Activated CD8-positive, alpha-beta memory T cell treated with anti-CD3 and anti-CD28 coated beads, Interleukin-2, amount 10 ng/mL, durations not matched to agents 7 days and 5 days (primary cell): ENCODE measurements around the gene USP24. TPM values are rescaled to one million over a fixed set of nuclear protein-coding genes. Genes with fewer than 3 reads are reported as not detected.

Experiments used
- ATAC-seq: fragments of 150-1000 bp; cut with Tn5 transposase; one replicate; pipeline ENCODE4 v1.10.0; 2021; ENCODE audit warnings: moderate library complexity
- CTCF ChIA-PET: fragments of 350-600 bp; sonication (Branson Sonifier 250); formaldehyde crosslinking; loops from one replicate; lab custom pipeline; 2021; ENCODE audit warnings: antibody characterized with exemption; lab: Charles Lee
- DNase-seq: peaks from one replicate; pipeline ENCODE4 v3.0.0-alpha.2; 2020
- H3K27ac Mint-ChIP-seq: one replicate; pipeline ENCODE4 v1.8.0; 2021; ENCODE audit warnings: mild to moderate bottlenecking, mixed read lengths
- H3K27me3 Mint-ChIP-seq: one replicate; pipeline ENCODE4 v1.8.0; 2021; ENCODE audit warnings: mixed read lengths
- H3K36me3 Mint-ChIP-seq: one replicate; pipeline ENCODE4 v1.8.0; 2021; ENCODE audit warnings: mild to moderate bottlenecking, mixed read lengths
- H3K4me1 Mint-ChIP-seq: one replicate; pipeline ENCODE4 v1.8.0; 2021; ENCODE audit warnings: mixed read lengths
- H3K4me3 Mint-ChIP-seq: one replicate; pipeline ENCODE4 v1.8.0; 2021; ENCODE audit warnings: mild to moderate bottlenecking, moderate library complexity, mixed read lengths
- H3K9me3 Mint-ChIP-seq: one replicate; pipeline ENCODE4 v1.8.0; 2022; ENCODE audit warnings: low read depth, mixed read lengths
- total RNA-seq, 2 experiments: library from RNA; stranded (reverse); gene quantifications; one replicate each; pipeline ENCODE4 v1.2.3, GENCODE V29; 2021

Gene USP24
- total RNA-seq, 2 experiments from 2014 or later, result 38.2 to 42.3 TPM

DNA sequence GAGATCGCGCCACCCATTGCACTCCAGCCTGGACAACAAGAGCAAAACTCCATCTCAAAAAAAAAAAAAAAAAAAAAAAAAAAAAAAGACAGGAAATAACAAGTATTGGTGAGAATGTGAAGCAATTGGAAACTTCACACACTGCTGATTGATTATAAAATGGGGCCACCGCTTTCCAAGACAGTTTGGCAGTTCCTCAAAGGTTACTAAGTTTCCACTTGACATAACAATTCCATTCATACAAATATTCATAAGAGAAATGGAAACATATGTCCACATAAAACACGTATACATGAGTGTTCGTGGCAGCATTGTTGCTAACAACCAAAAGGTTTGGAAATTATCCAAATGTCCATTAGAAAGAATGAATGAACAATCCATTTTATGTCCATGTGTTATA lies 26.3 kb downstream of the USP24 start:
- H3K27ac Mint-ChIP-seq, result no peak overlapping the region
- DNase-seq, result no peak
- peaks cover 38% of the 10 kb centered on the region for H3K36me3 Mint-ChIP-seq

DNA sequence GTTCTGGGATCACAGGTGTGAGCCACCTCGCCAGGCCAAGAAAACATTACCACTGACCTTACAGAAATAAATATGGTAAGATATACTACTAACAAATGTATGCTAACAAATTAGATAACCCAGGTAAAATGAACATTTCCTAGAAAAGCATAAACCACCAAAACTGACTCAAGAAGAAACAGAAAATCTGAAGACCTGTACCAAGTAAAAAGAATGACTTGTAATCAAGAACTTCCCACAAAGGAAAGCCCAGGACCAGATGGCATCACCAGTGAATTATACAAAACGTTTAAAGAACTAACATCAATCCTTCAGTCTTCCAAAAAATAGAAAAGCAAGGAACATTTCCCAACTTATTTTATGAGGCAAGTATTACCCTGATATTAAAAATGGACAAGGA lies 29.3 kb downstream of the USP24 start:
- Mint-ChIP-seq H3K27ac (no peak overlapping the region), H3K27me3 (no peaks in the 10 kb centered on the region), H3K9me3 (peaks cover 21% of the 10 kb centered on the region), H3K4me3 (no peak overlapping the region), H3K36me3 (peaks cover 49% of the 10 kb centered on the region), H3K4me1 (peaks cover 31% of the 10 kb centered on the region)
- ATAC-seq, result no peak
- no peak for DNase-seq
- CTCF ChIA-PET, result no interaction called here

More for the DNA sequence above, 26.3 kb downstream of the USP24 start:
- CTCF ChIA-PET, result no interaction called here
- Mint-ChIP-seq H3K27me3 (no peaks in the 10 kb centered on the region), H3K4me3 (no peak overlapping the region), H3K4me1 (peaks cover 29% of the 10 kb centered on the region), H3K9me3 (peaks cover 19% of the 10 kb centered on the region)
- no peak for ATAC-seq

DNA sequence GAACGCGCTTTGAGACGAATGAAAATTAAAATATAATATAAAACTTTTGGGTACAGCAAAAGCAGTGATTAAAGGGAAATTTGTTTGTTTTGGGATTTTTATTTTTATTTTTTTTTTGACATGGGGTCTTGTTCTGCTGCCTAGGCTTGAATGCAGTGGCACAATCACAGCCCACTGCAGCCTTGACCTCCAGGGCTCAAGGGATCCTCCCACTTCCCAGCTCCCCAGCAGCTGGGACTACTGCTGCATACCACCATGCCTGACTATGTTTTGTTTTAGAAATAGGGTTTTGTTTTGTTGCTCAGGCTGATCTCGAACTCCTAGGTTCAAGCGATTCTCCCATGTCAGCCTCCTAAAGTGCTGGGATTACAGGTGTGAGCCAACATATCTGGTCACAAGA lies 30.3 kb downstream of the USP24 start:
- Mint-ChIP-seq H3K4me1 (peaks cover 37% of the 10 kb centered on the region), H3K27ac (no peak overlapping the region), H3K27me3 (no peaks in the 10 kb centered on the region), H3K4me3 (no peak overlapping the region), H3K9me3 (peaks cover 21% of the 10 kb centered on the region), H3K36me3 (peaks cover 55% of the 10 kb centered on the region)
- CTCF ChIA-PET, result no interaction called here
- ATAC-seq (no peak), DNase-seq (no peak)

DNA sequence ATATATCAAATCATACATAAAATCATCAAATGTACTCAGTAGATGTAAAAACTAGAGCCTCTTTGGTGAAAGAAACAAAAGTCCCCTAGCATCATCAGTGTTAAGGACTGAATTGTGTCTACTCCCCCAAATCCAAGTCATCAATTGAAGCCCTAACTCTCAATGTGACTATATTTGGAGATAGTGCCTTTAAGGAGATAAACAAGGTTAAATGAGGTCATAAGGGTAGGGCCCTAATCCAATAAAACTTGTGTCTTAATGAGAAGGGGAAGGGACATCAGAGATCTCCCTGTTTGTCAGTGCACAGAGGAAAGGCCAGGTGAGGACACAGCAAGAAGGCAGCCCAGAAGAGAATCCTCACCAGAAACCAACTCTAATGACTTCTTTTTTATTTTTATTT lies 33.5 kb downstream of the USP24 start:
- CTCF ChIA-PET, result no interaction called here
- Mint-ChIP-seq H3K27ac (no peak overlapping the region), H3K27me3 (no peaks in the 10 kb centered on the region), H3K9me3 (peaks cover 15% of the 10 kb centered on the region), H3K4me3 (no peak overlapping the region), H3K36me3 (peaks cover 55% of the 10 kb centered on the region), H3K4me1 (peaks cover 32% of the 10 kb centered on the region)
- no peak for ATAC-seq
- DNase-seq, result no peak

DNA sequence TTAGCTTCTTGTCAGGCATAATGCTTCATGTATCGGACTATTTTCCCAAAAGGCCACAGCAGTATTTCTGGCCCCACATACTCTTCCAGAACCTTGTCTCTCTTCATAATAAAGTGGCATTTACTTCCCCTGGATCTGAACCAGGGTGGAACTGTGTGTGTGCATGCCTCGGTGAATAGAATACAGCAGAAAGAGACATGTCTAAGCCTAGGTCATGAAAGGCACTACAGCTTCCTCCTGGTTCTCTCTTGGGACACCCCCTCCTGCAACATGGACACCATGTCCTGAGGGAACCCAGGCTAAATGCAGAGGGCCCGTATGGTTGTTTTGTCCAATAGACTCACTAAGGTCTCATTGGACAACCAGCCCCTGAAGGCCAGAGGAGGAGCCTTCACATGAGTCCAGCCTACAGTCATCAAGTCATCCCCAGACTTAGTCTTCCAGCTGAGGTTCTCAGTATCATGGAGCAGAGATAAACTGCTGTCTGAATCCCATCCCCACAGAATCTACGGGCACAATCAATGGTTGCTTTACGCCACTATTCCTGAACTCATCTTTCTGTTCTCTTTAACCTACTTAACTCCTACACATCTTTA lies 35.0 kb downstream of the USP24 start:
- Mint-ChIP-seq H3K27ac (no peak overlapping the region), H3K36me3 (peaks cover 46% of the 10 kb centered on the region), H3K9me3 (peaks cover 10% of the 10 kb centered on the region), H3K4me1 (peaks cover 20% of the 10 kb centered on the region), H3K4me3 (no peak overlapping the region), H3K27me3 (no peaks in the 10 kb centered on the region)
- CTCF ChIA-PET, result no interaction called here
- ATAC-seq (no peak), DNase-seq (no peak)

DNA sequence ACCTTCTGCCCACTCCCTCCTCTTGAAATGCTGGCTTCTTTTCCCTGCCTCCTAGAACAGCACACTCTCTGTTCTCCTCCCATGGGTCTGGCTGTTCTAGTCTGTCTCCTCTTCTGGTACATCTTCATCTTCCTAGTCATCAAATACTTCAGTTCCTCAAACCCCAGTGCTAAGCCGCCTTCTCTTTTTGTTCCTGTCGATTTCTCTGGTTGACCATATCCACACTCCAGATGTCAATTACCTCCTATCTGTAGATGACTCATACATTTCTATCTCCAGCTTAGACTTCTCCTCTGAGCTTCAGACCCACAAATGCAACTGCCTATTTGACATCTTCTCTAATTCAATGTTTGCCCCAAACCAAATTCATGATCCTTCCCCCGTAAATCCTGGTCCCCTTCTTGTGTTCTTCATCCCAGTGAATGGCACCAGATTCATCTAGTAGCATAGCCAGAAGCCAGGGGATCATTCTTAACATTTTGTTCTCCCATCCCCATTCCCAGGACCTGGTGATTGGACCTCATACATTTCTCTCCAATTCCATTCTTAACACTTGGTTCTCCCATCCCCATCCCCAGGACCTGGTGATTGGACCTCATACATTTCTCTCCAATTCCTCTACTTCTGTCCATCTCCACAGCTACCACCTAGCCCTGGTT lies 35.9 kb downstream of the USP24 start:
- Mint-ChIP-seq H3K27me3 (no peaks in the 10 kb centered on the region), H3K9me3 (peaks cover 4% of the 10 kb centered on the region), H3K27ac (no peak overlapping the region)

DNA sequence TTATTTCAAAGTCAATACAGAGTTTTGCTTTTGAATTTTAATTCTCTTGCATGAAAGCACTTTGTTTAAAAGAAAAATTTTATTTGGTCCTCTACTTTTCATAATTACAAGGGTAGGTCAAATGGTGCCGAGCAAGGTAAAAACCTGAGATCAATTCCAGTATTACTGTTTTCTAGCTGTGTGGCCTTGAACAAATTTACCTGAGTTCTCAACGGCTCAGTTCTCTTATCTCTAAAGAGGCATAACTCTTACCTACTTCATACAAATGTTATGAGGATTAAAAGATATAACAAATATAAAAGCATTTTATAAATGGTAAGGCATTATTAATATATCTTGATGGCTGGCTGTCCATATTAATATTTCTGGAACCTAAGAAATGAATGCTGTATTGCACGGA lies 42.5 kb downstream of the USP24 start:
- Mint-ChIP-seq H3K27ac (no peak overlapping the region), H3K9me3 (no peaks in the 10 kb centered on the region), H3K4me3 (no peak overlapping the region), H3K4me1 (no peaks in the 10 kb centered on the region), H3K36me3 (peaks cover 26% of the 10 kb centered on the region), H3K27me3 (no peaks in the 10 kb centered on the region)
- ATAC-seq (no peak), DNase-seq (no peak)
- CTCF ChIA-PET, result interaction anchor here (1.0 kb wide), 1 partner anchor 81 kb away, joined by 3 read pairs; no protein-coding TSS in a partner anchor

More for the DNA sequence above, 35.9 kb downstream of the USP24 start:
- ATAC-seq (no peak), DNase-seq (no peak)
- peaks cover 39% of the 10 kb centered on the region for H3K36me3 Mint-ChIP-seq
- CTCF ChIA-PET, result no interaction called here
- no peak overlapping the region for H3K4me3 Mint-ChIP-seq
- peaks cover 15% of the 10 kb centered on the region for H3K4me1 Mint-ChIP-seq

DNA sequence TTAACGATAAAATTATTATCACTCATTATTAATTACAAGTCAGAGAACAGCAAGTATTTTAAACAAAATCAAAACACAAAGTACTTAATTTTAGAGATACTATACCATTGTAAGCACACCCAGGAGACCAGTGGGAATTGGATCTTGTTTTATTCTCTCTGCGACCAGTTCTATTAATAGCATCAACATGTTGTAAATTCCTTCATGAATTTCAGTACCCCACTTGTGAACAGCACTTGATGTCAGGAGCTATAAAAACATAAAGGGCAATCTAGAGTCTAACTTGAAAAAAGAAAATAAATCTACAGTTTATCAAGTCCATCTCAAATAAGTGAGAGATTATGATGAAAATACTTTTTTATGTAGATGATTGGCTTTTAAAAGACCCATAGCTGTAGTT lies 42.9 kb downstream of the USP24 start:
- H3K36me3 Mint-ChIP-seq, result peaks cover 30% of the 10 kb centered on the region
- H3K4me3 Mint-ChIP-seq, result no peak overlapping the region
- H3K9me3 Mint-ChIP-seq, result no peaks in the 10 kb centered on the region
- CTCF ChIA-PET, result no interaction called here
- no peaks in the 10 kb centered on the region for H3K27me3 Mint-ChIP-seq
- ATAC-seq (no peak), DNase-seq (no peak)
- H3K4me1 Mint-ChIP-seq, result no peaks in the 10 kb centered on the region
- H3K27ac Mint-ChIP-seq, result no peak overlapping the region

DNA sequence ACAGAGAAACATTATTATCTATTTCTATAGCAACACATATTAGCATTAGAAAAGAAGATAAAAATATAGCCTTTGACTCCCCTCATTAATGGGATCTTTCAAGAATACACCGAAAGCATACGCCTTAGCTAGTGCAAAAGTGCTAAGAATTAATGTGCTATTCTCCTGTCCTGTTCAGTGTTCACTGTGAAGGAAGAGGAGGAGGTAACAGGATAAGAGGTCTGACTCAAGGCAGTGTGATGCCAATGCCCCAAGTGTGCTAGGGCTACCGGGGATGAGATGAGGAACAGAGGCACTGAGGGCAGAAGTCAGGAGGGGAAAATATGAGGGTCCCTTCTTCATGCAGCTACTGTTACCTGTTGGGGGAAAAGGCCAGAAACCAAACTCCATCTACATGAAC lies 43.5 kb downstream of the USP24 start:
- CTCF ChIA-PET, result no interaction called here
- peaks cover 30% of the 10 kb centered on the region for H3K36me3 Mint-ChIP-seq

DNA sequence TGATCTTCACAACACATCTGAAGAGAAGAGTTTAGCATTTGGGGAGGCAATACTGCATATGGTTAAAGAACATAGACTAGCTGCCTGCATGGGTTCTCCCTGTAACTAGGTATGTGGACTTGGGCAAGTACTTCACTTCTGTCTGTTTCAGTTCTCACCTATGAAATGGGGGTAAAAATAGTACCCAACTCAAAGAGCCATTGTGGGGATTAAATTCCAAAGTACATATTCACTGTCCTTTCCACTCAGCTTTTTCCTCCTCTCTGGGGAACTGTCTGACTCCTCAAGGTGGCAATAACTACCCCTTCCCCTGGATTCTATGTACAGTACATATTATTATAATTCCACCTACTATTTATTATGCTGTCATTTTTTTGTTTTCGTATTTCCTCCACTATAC lies 44.7 kb downstream of the USP24 start:
- DNase-seq, result no peak
- no peaks in the 10 kb centered on the region for H3K4me1 Mint-ChIP-seq
- no peaks in the 10 kb centered on the region for H3K27me3 Mint-ChIP-seq
- CTCF ChIA-PET, result no interaction called here
- ATAC-seq, result no peak
- no peak overlapping the region for H3K4me3 Mint-ChIP-seq
- no peaks in the 10 kb centered on the region for H3K9me3 Mint-ChIP-seq
- H3K27ac Mint-ChIP-seq, result no peak overlapping the region
- H3K36me3 Mint-ChIP-seq, result peaks cover 29% of the 10 kb centered on the region

More for the DNA sequence above, 43.5 kb downstream of the USP24 start:
- Mint-ChIP-seq H3K4me1 (no peaks in the 10 kb centered on the region), H3K4me3 (no peak overlapping the region), H3K27me3 (no peaks in the 10 kb centered on the region), H3K9me3 (no peaks in the 10 kb centered on the region), H3K27ac (no peak overlapping the region)
- no peak for ATAC-seq
- DNase-seq, result no peak

DNA sequence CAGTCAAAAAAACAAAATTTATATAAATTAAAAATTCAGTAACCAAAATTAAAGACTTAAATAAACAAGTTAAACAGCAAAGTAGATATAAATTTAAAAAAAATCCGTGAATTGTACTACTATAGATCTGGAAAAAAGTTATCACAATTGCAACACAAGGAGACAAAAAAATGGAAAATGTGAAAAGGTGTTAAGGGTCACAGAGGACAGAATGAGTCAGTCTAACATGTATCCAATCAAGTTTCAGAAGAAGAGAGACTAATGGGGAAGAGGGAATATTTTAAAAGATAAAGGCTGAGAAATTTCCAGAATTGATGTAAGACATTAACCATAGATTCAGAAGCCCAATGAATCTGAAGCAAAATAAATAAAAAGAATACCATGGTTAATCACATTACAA lies 46.0 kb downstream of the USP24 start:
- H3K4me3 Mint-ChIP-seq, result no peak overlapping the region

DNA sequence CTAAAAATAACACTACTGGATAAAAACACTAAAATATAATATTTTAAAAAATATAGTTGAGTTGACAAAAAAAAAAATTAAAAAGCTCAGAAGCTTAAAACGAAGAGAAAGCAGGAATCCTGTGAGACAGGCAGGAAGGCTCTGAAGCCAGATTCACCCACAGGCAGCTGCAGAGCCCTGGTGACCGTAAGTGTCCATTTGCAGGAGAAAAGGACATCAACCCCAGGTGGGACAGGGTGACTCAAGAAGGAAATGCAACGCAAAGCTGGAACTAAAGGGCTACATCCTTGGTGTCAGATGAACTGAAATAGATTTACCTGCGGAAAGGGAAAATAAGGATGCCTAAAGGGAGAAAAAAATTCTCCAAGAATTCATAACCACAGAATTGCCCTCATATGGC lies 46.8 kb downstream of the USP24 start:
- ATAC-seq (no peak), DNase-seq (no peak)
- Mint-ChIP-seq H3K27me3 (no peaks in the 10 kb centered on the region), H3K27ac (no peak overlapping the region), H3K4me1 (peaks cover 13% of the 10 kb centered on the region), H3K36me3 (peaks cover 44% of the 10 kb centered on the region), H3K9me3 (no peaks in the 10 kb centered on the region), H3K4me3 (no peak overlapping the region)
- CTCF ChIA-PET, result no interaction called here

More for the DNA sequence above, 46.0 kb downstream of the USP24 start:
- peaks cover 40% of the 10 kb centered on the region for H3K36me3 Mint-ChIP-seq
- DNase-seq (no peak), ATAC-seq (no peak)
- no peaks in the 10 kb centered on the region for H3K27me3 Mint-ChIP-seq
- no peak overlapping the region for H3K27ac Mint-ChIP-seq
- peaks cover 10% of the 10 kb centered on the region for H3K4me1 Mint-ChIP-seq
- no peaks in the 10 kb centered on the region for H3K9me3 Mint-ChIP-seq
- CTCF ChIA-PET, result no interaction called here

DNA sequence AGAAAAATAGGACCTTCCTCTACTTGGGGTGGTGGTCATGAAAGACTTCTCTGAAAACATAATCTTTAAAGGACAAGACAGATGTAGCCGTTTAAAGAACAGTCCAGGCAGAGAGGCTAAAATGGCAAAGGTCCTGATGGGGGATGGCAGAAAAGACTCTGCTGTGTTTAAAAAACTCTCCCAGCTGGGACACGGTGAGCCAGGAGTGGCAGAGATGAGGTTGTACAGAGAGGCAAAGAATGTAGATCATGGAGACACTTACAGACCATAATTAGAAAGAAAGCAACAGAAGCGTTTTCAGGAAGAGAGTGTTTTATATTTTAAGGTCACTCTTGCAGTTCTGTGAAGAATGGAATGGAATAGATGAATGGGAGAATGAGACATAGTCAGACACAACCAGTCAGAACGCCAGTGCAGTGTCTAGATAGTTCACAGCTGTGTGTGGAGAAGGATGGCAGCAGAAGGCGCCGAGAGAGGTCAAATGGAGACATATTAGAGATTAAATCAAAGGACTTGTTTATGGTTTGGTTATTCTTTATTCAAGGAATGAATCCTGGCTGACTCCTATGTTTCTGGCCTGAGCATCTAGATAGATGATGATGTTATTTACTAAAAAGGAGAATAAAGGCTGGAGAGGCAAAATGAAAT lies 47.8 kb downstream of the USP24 start:
- no peaks in the 10 kb centered on the region for H3K27me3 Mint-ChIP-seq
- H3K27ac Mint-ChIP-seq, result no peak overlapping the region
- no peak for ATAC-seq
- DNase-seq, result no peak
- CTCF ChIA-PET, result interaction anchor here (2.0 kb wide), 1 partner anchor 13 kb away, joined by 4 read pairs; no protein-coding TSS in a partner anchor
- no peak overlapping the region for H3K4me3 Mint-ChIP-seq
- peaks cover 44% of the 10 kb centered on the region for H3K36me3 Mint-ChIP-seq
- H3K9me3 Mint-ChIP-seq, result no peaks in the 10 kb centered on the region
- H3K4me1 Mint-ChIP-seq, result peaks cover 13% of the 10 kb centered on the region

DNA sequence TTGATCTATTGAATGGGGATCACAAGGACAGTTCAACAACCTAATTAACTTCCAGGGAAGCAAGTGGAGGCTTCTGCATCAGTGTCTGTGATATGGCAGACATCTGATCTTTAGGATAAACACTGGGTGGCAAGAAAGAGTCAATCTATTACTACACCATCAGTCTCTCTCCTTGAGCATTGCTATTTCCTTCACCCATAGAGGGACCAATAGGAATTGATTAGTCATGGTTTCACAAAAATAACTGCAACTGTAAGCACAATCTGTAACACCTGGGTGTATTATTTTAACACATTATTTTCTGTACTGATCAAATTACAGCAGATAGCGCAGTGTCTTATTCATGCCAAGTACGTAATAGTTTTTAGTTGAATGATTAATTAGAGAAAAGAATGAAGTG lies 50.3 kb downstream of the USP24 start:
- CTCF ChIA-PET, result no interaction called here
- H3K4me3 Mint-ChIP-seq, result no peak overlapping the region
- peaks cover 13% of the 10 kb centered on the region for H3K4me1 Mint-ChIP-seq

More for the DNA sequence above, 50.3 kb downstream of the USP24 start:
- Mint-ChIP-seq H3K27me3 (no peaks in the 10 kb centered on the region), H3K27ac (no peak overlapping the region), H3K9me3 (no peaks in the 10 kb centered on the region), H3K36me3 (peaks cover 34% of the 10 kb centered on the region)
- no peak for DNase-seq
- no peak for ATAC-seq
